Measurements from ENCODE around the gene GMIP.

GMIP gene

DNA sequence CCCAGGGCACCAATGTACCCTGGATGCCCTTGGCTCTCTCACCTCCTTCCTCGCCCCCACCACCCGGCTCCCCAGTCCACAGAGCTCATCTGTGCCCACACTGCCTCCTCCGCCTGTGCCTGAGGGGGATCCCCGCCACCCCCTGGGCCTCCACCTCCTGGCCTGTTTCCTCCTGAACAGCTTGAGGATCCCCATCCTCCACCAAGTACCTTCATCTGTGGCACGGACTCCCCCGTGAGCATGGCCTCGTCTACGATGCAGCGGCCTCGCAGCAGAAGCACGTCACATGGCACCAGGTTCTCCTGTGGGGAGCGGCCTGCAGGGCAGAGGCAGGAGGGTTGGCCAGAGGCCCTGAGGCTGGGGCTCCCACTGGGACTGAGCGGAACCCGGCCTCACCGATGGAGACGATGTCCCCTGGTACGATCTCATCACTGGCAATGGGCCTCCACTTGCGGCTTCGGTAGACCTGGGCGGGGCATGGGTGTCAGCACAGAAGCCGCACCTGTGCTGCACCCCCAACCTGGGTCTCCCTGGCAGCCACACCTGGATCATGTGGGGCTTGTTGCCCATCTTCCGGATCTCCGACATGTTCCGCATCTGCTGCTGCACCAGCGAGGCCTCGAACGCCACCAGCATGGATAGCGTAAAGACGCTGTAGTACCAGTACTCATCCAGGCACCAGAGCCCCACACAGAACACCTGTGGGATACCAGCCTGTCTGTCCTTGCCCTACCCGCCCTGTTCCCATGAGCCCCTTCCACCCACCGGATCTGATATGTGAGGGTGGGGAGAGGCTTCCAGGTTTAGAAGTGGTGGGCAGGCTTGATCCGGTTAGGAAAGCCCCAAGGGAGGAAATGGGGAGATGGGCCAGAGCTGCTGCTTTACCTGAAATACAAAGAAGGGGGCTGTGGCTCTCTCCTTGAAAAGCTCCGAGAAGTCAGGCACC is 13.3 kb upstream of the GMIP start:
- H3K9me3 ChIP-seq (ENCODE audit: insufficient read depth, low read depth, low read length), result no peaks in the 10 kb centered on the region
- no peaks in the 10 kb centered on the region for H3K27me3 ChIP-seq (ENCODE audit: insufficient read depth, low read length)
- H3K9ac ChIP-seq (ENCODE audit: low read depth, low read length), result no peak overlapping the region
- 96% methylated on average over 33 of the region's 33 CpGs for WGBS
- peaks cover 86% of the 10 kb centered on the region for H3K36me3 ChIP-seq (ENCODE audit: insufficient read depth, low read length)
- no peak overlapping the region for H3K4me3 ChIP-seq (ENCODE audit: low read length)
- no peak overlapping the region for H3K27ac ChIP-seq (ENCODE audit: low read depth, low read length)
- no peaks in the 10 kb centered on the region for H3K4me1 ChIP-seq (ENCODE audit: insufficient read depth, low read length)

DNA sequence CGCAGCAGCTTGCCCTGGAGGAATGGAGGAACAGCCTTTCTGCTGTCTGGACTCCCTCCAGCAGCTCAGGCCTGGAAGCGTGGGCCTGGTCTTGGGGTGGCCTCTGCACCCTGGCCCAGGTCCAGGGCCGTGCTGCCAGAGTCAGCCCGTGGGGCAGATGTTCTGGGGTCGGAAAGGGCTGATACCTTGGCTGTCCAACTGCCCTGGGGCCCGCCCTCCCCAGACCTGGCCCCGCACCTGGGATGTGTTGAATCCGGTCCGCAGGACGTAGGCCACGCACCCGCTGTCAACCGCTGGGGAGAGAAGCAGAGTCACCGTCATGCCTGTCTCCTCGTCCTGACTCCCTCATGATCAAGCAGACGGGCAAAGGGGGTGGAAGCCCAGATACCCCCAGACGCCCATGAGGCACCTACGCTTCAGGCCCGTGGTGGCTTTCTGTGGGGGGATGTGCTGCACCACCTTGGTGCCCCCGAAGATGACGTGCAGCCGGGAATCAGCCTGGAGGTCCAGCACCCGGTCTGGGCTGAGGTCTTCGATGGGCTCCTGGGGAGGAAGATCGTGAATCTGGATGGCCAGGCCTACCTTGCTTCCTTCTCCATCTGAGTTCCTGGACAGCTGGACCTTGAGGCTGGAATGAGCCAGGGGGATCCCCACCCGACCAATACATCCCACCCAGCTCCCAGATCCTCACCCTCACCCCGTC is 12.3 kb upstream of the GMIP start:
- no peak overlapping the region for H3K27ac ChIP-seq (ENCODE audit: low read depth, low read length)
- H3K36me3 ChIP-seq (ENCODE audit: insufficient read depth, low read length), result peaks cover 91% of the 10 kb centered on the region
- H3K27me3 ChIP-seq (ENCODE audit: insufficient read depth, low read length), result no peaks in the 10 kb centered on the region
- H3K4me3 ChIP-seq (ENCODE audit: low read length), result no peak overlapping the region
- 95% methylated on average over 27 of the region's 27 CpGs for WGBS
- H3K4me1 ChIP-seq (ENCODE audit: insufficient read depth, low read length), result no peaks in the 10 kb centered on the region
- no peaks in the 10 kb centered on the region for H3K9me3 ChIP-seq (ENCODE audit: insufficient read depth, low read depth, low read length)
- no peak overlapping the region for H3K9ac ChIP-seq (ENCODE audit: low read depth, low read length)

DNA sequence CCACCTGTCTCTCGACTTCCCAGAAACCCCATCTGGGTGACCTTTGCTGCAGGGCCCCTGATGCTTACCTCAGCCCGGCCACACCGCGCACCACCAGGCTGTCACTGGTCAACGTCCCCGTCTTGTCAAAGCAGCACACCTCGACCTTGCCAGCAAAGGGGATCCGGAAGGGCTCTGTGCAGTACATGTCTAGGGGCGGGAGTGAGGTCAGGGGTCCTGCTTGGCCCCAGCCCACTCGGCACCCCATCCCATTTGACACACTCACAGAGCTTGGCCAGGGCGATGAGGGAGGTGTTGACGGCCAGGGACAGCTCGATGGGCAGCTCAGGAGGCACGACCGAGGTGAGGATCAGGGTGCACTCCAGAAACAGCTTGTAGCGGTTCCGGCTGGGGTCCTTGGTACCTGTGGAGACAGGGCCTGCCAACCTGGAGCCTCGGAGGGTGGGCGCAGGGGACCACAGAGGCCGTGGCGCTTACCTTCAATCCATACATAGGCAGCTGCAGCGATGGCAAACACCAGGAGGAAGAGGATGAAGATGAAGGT is 11.7 kb upstream of the GMIP start:
- no peak overlapping the region for H3K27ac ChIP-seq (ENCODE audit: low read depth, low read length)
- H3K9ac ChIP-seq (ENCODE audit: low read depth, low read length), result no peak overlapping the region
- H3K4me1 ChIP-seq (ENCODE audit: insufficient read depth, low read length), result no peaks in the 10 kb centered on the region
- 97% methylated on average over 22 of the region's 22 CpGs for WGBS
- H3K27me3 ChIP-seq (ENCODE audit: insufficient read depth, low read length), result no peaks in the 10 kb centered on the region
- H3K36me3 ChIP-seq (ENCODE audit: insufficient read depth, low read length), result peaks cover 98% of the 10 kb centered on the region
- no peak overlapping the region for H3K4me3 ChIP-seq (ENCODE audit: low read length)
- no peaks in the 10 kb centered on the region for H3K9me3 ChIP-seq (ENCODE audit: insufficient read depth, low read depth, low read length)

DNA sequence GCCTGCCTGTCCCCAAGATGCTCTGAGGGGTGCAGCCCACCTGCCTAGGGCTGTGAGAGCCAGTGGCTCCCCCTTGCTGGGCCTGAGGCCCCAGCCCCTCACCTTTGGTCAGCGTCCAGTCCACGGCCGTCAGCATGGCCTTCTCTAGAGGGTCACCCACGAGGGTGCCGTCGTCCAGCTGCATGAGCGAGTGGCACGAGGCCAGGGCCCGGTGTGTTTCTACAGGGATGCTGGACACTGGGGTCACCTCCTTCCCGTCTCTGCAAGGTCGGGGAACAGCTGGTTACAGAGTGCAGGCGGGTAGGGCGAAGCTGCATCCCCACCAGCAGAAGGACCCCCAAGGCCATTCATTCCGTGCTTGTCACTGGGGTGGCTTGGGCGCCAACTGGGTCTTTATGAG is 11.0 kb upstream of the GMIP start:
- H3K9me3 ChIP-seq (ENCODE audit: insufficient read depth, low read depth, low read length), result no peaks in the 10 kb centered on the region
- no peak overlapping the region for H3K27ac ChIP-seq (ENCODE audit: low read depth, low read length)
- H3K4me3 ChIP-seq (ENCODE audit: low read length), result no peak overlapping the region
- H3K4me1 ChIP-seq (ENCODE audit: insufficient read depth, low read length), result no peaks in the 10 kb centered on the region
- 96% methylated on average over 15 of the region's 15 CpGs for WGBS
- H3K9ac ChIP-seq (ENCODE audit: low read depth, low read length), result no peak overlapping the region
- H3K36me3 ChIP-seq (ENCODE audit: insufficient read depth, low read length), result peaks cover 99% of the 10 kb centered on the region
- H3K27me3 ChIP-seq (ENCODE audit: insufficient read depth, low read length), result no peaks in the 10 kb centered on the region

DNA sequence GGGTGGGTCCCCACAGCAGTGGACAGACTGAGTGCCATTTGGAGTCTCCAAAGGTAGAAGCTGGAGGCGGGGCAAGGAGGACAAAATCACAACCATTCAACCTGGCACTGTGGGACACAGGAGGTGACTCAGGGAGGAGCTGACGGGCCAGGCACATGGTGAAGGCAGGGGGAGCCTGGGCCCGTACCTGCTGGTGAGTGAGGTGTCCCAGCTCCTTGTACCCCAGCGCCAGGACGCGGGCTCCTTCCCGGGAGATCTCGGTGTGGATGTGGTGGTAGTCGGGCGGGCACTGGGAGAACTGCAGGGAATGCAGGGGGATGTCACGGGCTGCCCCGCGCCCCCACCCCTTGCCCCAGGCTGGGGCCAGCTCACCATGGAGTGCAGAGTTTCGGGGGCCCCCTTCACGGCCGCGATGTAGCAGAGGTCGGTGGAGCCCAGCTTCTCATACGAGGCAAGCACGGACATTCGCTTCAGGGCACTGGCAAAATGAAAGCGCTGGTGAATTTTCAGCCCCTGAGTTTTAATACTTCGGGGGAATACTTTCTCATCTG is 10.2 kb upstream of the GMIP start:
- H3K4me1 ChIP-seq (ENCODE audit: insufficient read depth, low read length), result no peaks in the 10 kb centered on the region
- no peak overlapping the region for H3K4me3 ChIP-seq (ENCODE audit: low read length)
- no peak overlapping the region for H3K9ac ChIP-seq (ENCODE audit: low read depth, low read length)
- no peaks in the 10 kb centered on the region for H3K9me3 ChIP-seq (ENCODE audit: insufficient read depth, low read depth, low read length)
- 98% methylated on average over 23 of the region's 23 CpGs for WGBS
- no peaks in the 10 kb centered on the region for H3K27me3 ChIP-seq (ENCODE audit: insufficient read depth, low read length)
- peaks cover 97% of the 10 kb centered on the region for H3K36me3 ChIP-seq (ENCODE audit: insufficient read depth, low read length)
- no peak overlapping the region for H3K27ac ChIP-seq (ENCODE audit: low read depth, low read length)

DNA sequence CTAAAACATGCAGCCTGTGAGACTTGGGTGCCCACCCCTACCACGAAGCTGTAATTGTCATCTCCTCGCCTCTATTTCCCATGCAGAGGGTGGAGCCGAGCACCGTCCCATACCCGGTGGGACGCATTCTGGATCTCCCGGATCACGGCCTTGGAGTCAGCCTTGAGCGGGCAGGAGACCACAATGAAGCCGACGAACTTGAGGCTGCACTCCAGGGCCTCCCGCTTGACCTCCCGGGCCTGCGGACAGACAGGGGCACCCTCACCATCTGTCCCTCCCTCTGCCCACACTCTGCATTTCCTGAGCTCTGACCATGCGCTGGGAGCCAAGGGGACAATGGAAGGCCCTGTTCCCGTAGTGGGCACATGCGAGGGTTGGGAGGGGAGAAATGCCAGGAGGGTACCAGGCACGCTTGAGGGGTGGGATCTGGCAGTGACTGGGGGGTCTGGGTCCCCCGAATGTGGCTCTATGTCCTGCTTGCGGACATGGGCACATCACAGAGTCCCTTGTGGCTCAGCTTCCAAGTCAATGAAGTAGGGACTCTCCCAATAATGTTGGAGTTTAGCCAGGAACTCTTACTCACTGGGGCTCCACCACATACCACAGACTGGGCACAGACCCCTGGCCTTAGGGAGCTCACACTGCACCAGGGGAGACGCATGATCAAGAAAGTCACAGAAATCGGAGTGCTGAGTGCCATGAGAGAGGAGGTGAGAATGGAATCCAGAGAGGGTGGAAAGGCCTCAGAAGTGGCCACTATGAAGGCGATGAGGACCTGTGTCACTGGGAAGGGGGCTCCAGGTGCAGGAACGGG is 9.2 kb upstream of the GMIP start:
- 95% methylated on average over 24 of the region's 24 CpGs for WGBS
- Histone ChIP-seq H3K9me3 (ENCODE audit: insufficient read depth, low read depth, low read length) (no peaks in the 10 kb centered on the region), H3K4me1 (ENCODE audit: insufficient read depth, low read length) (no peaks in the 10 kb centered on the region), H3K27ac (ENCODE audit: low read depth, low read length) (no peak overlapping the region), H3K9ac (ENCODE audit: low read depth, low read length) (no peak overlapping the region), H3K36me3 (ENCODE audit: insufficient read depth, low read length) (peaks cover 94% of the 10 kb centered on the region), H3K27me3 (ENCODE audit: insufficient read depth, low read length) (no peaks in the 10 kb centered on the region), H3K4me3 (ENCODE audit: low read length) (no peak overlapping the region)

DNA sequence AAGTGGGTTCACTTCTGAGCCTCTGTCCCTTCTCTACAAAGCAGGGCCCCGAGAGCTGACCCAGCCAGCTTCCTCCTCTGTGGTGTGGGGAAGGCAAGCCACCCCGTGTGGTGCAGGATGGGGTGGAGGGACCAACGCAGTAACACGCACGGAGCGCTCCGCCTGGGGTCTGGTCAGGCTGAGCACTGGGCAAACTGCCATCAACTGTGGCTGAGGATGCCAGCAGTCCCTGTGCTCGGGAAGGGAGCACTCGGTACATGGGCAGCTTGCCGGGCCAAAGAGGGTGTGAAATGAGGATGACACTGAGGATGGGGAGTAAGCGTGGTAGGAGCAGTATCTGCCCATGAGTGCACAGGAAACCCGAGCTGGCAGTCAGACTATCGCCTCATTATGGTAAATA is 7.6 kb upstream of the GMIP start:
- Histone ChIP-seq H3K36me3 (ENCODE audit: insufficient read depth, low read length) (peaks cover 93% of the 10 kb centered on the region), H3K4me3 (ENCODE audit: low read length) (no peak overlapping the region), H3K27me3 (ENCODE audit: insufficient read depth, low read length) (no peaks in the 10 kb centered on the region), H3K9me3 (ENCODE audit: insufficient read depth, low read depth, low read length) (no peaks in the 10 kb centered on the region), H3K9ac (ENCODE audit: low read depth, low read length) (no peak overlapping the region), H3K4me1 (ENCODE audit: insufficient read depth, low read length) (no peaks in the 10 kb centered on the region), H3K27ac (ENCODE audit: low read depth, low read length) (no peak overlapping the region)
- WGBS, result 96% methylated on average over 13 of the region's 13 CpGs

DNA sequence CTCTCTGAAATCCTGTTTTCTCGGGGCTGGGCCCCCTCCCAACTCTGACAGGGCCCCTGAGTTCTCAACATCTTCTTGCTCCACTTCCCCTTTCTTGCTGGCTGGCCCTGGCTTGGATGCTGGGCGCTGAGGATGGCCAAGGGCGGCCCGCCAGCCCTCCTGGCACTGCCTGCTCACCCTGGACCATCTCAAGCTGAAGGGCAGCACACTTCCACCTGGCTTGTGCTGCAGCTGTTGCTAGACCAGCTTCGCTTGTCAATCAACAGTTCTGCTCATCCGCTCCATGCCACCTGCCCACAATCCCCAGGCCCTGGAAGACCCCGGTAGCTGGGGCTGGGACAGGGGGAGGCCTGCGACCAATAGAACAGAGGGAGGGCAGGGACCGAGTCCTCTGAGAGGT is 6.9 kb upstream of the GMIP start:
- WGBS, result 95% methylated on average over 9 of the region's 9 CpGs
- no peak overlapping the region for H3K9ac ChIP-seq (ENCODE audit: low read depth, low read length)
- no peaks in the 10 kb centered on the region for H3K4me1 ChIP-seq (ENCODE audit: insufficient read depth, low read length)
- no peaks in the 10 kb centered on the region for H3K9me3 ChIP-seq (ENCODE audit: insufficient read depth, low read depth, low read length)
- H3K27ac ChIP-seq (ENCODE audit: low read depth, low read length), result no peak overlapping the region
- no peaks in the 10 kb centered on the region for H3K27me3 ChIP-seq (ENCODE audit: insufficient read depth, low read length)
- H3K4me3 ChIP-seq (ENCODE audit: low read length), result no peak overlapping the region
- H3K36me3 ChIP-seq (ENCODE audit: insufficient read depth, low read length), result peaks cover 93% of the 10 kb centered on the region

DNA sequence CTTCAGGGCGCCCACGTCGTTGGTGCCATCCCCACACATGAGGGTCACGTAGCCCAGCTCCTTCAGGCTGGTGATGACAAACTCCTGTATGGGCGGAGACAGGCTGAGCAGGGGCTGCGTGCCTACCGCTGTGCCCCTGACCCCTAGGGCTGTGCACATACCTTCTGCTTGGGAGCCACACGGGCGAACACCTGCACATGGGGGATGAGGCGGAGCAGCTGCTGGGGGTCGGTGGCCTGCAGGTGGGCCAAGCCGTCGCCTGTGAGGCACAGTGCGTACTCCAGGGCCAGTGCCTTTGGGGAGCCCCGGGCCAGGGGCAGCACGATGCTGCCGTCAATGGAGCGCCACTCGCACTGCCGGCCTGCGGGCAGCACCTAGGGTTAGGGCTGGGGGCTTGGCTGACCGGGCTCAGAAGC is 6.1 kb upstream of the GMIP start:
- WGBS, result 96% methylated on average over 22 of the region's 22 CpGs
- no peaks in the 10 kb centered on the region for H3K4me1 ChIP-seq (ENCODE audit: insufficient read depth, low read length)
- no peaks in the 10 kb centered on the region for H3K9me3 ChIP-seq (ENCODE audit: insufficient read depth, low read depth, low read length)
- no peaks in the 10 kb centered on the region for H3K27me3 ChIP-seq (ENCODE audit: insufficient read depth, low read length)
- H3K9ac ChIP-seq (ENCODE audit: low read depth, low read length), result no peak overlapping the region
- H3K4me3 ChIP-seq (ENCODE audit: low read length), result no peak overlapping the region
- H3K36me3 ChIP-seq (ENCODE audit: insufficient read depth, low read length), result peaks cover 92% of the 10 kb centered on the region
- H3K27ac ChIP-seq (ENCODE audit: low read depth, low read length), result no peak overlapping the region

DNA sequence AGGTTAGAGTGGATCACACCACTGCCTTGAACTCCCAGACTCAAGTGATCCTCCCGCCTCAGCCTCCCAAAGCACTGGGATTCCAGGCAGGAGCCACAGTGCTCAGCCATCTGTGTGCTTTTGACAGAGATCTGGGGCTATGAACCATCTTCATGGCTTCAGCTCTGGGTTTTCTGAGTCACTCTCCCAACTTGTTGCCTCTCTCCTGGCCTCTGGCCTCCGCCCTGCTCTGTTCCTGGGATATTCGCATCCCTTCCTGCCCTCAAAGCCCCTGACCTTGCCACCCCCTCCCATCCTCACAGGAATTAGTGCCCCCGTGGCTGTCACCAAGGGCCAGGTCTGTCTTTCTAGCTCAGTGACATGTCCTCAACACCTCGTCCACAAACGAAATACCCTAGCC is 5.7 kb upstream of the GMIP start:
- Histone ChIP-seq H3K36me3 (ENCODE audit: insufficient read depth, low read length) (peaks cover 87% of the 10 kb centered on the region), H3K9ac (ENCODE audit: low read depth, low read length) (no peak overlapping the region), H3K27ac (ENCODE audit: low read depth, low read length) (no peak overlapping the region), H3K27me3 (ENCODE audit: insufficient read depth, low read length) (no peaks in the 10 kb centered on the region), H3K4me3 (ENCODE audit: low read length) (no peak overlapping the region), H3K9me3 (ENCODE audit: insufficient read depth, low read depth, low read length) (no peaks in the 10 kb centered on the region), H3K4me1 (ENCODE audit: insufficient read depth, low read length) (no peaks in the 10 kb centered on the region)
- 92% methylated on average over 6 of the region's 6 CpGs for WGBS
